A549 (cell line): ENCODE measurements around the gene RPS6KA4. TPM values are rescaled to one million over a fixed set of nuclear protein-coding genes. Genes with fewer than 3 reads are reported as not detected.

Experiments used
- ATAC-seq, 2 experiments: fragments of 200-7000 bp in 1 of 2; fragments of >200 bp in 1 of 2; cut with Nextera tagmentation in 1 of 2; cut with Tn5 transposase in 1 of 2; 3 replicates each; pipeline versions ENCODE4 v1.8.0 to v1.9.1; 2018 to 2020; ENCODE audit warnings: mild to moderate bottlenecking in 1 of 2, moderate library complexity in 1 of 2
- CTCF ChIA-PET: fragments of 300-600 bp; sonication (Branson Sonifier 250); formaldehyde crosslinking; extraction: SDS; loops from one replicate; lab custom pipeline; 2021; ENCODE audit warnings: antibody characterized with exemption, inconsistent platforms; lab: Yijun Ruan, JAX
- POLR2A ChIA-PET: fragments of 350-600 bp; formaldehyde crosslinking; extraction: SDS; loops from one replicate; lab custom pipeline; 2021; ENCODE audit warnings: antibody characterized with exemption, inconsistent platforms; lab: Yijun Ruan, JAX
- DNase-seq, 2 experiments: peaks; one replicate each; pipeline versions ENCODE4 v3.0.0 to v3.0.0-alpha.2; 2011 to 2016; ENCODE audit warnings: low read depth in 1 of 2, low spot score in 1 of 2
- FAIRE-seq: peaks from 2 replicates; lab custom pipeline; 2011; peaks lifted over from hg19 to GRCh38; lab: Jason Lieb, UNC
- H3K27ac ChIP-seq, 2 experiments: fragments of >200 bp; sonication (Bioruptor Twin); formaldehyde crosslinking; 3 replicates each; pipeline ENCODE4 v1.5.1; 2016 to 2017
- H3K4me1 ChIP-seq: fragments of >200 bp; sonication (Bioruptor Twin); formaldehyde crosslinking; 3 replicates; pipeline ENCODE4 v1.6.1; 2016
- H3K4me2 ChIP-seq: fragments of >200 bp; sonication (Bioruptor Twin); formaldehyde crosslinking; 3 replicates; pipeline ENCODE4 v1.6.1; 2016
- H3K4me3 ChIP-seq: fragments of >200 bp; sonication (Bioruptor Twin); formaldehyde crosslinking; 3 replicates; pipeline ENCODE4 v1.5.1; 2016
- H3K9me3 ChIP-seq: fragments of >200 bp; sonication (Bioruptor Twin); formaldehyde crosslinking; 3 replicates; pipeline ENCODE4 v1.6.1; 2016
- CBX2 ChIP-seq: fragments of 200-600 bp; sonication (generic); IDR thresholded peaks from 2 replicates; pipeline ENCODE4 v1.6.1; 2016; ENCODE audit warnings: low read depth, mild to moderate bottlenecking, borderline replicate concordance
- CBX8 ChIP-seq: fragments of 200-600 bp; sonication (generic); IDR thresholded peaks from 2 replicates; pipeline ENCODE4 v1.6.1; 2016
- CEBPB ChIP-seq, 2 experiments: fragments of >200 bp in 1 of 2; sonication (Bioruptor Twin) in 1 of 2; formaldehyde crosslinking in 1 of 2; IDR thresholded peaks; 2 replicates each; pipeline ENCODE4 v1.6.1; 2012 to 2016
- CHD2 ChIP-seq: fragments of 150-350 bp; IDR thresholded peaks from 2 replicates; pipeline ENCODE4 v1.6.1; 2014; ENCODE audit warnings: low read length; ENCODE audit not compliant: partially characterized antibody
- CHD4 ChIP-seq: fragments of 200-600 bp; sonication (generic); IDR thresholded peaks from 2 replicates; pipeline ENCODE4 v1.6.1; 2016; ENCODE audit warnings: antibody characterized with exemption, mild to moderate bottlenecking, borderline replicate concordance
- EHMT2 ChIP-seq: fragments of 200-600 bp; sonication (generic); IDR thresholded peaks from 2 replicates; pipeline ENCODE4 v1.6.1; 2016; ENCODE audit warnings: antibody characterized with exemption, low read depth, mild to moderate bottlenecking, moderate library complexity
- FOXS1 ChIP-seq: fragments of 250-450 bp; sonication (Bioruptor Pico); IDR thresholded peaks from 2 replicates; pipeline ENCODE4 v1.5.0; 2020; ENCODE audit warnings: mild to moderate bottlenecking, moderate library complexity
- GATA3 ChIP-seq: IDR thresholded peaks from 2 replicates; pipeline ENCODE4 v1.6.1; 2012; ENCODE audit warnings: borderline replicate concordance
- HDAC2 ChIP-seq: fragments of 200-600 bp; sonication (generic); IDR thresholded peaks from 2 replicates; pipeline ENCODE4 v1.6.1; 2016
- HOXA7 ChIP-seq: fragments of 250-450 bp; sonication (Bioruptor Pico); IDR thresholded peaks from 2 replicates; pipeline ENCODE4 v1.5.0; 2020; ENCODE audit warnings: mild to moderate bottlenecking, moderate library complexity
- KDM1A ChIP-seq: fragments of 200-600 bp; sonication (generic); IDR thresholded peaks from 2 replicates; pipeline ENCODE4 v1.6.1; 2016; ENCODE audit warnings: low read depth, mild to moderate bottlenecking
- MYC ChIP-seq: IDR thresholded peaks from 2 replicates; pipeline ENCODE4 v1.6.1; 2012; ENCODE audit warnings: mild to moderate bottlenecking, inconsistent platforms, low read length, improper control_type of control experiment, borderline replicate concordance
- NPAS2 ChIP-seq: fragments of 250-450 bp; sonication (Bioruptor Pico); IDR thresholded peaks from 2 replicates; pipeline ENCODE4 v1.8.0; 2022; ENCODE audit warnings: mild to moderate bottlenecking, moderate library complexity, borderline replicate concordance
- NR3C1 ChIP-seq: fragments of >200 bp; sonication (Bioruptor Twin); formaldehyde crosslinking; IDR thresholded peaks from 3 replicates; pipeline ENCODE4 v1.6.1; 2017
- PHF8 ChIP-seq: fragments of 200-600 bp; sonication (generic); IDR thresholded peaks from 2 replicates; pipeline ENCODE4 v1.6.1; 2016; ENCODE audit warnings: low read depth, mild to moderate bottlenecking, antibody characterized with exemption, moderate library complexity, borderline replicate concordance
- POLR2A ChIP-seq: IDR thresholded peaks from 2 replicates; pipeline ENCODE4 v1.6.1; 2012; ENCODE audit warnings: mild to moderate bottlenecking, low read length
- RAD21 ChIP-seq, 2 experiments: fragments of >200 bp in 1 of 2; sonication (Bioruptor Twin) in 1 of 2; formaldehyde crosslinking in 1 of 2; IDR thresholded peaks in 1 of 2; conservative IDR thresholded peaks in 1 of 2; 2 replicates in 1 of 2; 3 replicates in 1 of 2; pipeline ENCODE4 v1.6.1; 2012 to 2018; ENCODE audit warnings: inconsistent platforms in 1 of 2
- RCOR1 ChIP-seq: fragments of 150-350 bp; IDR thresholded peaks from 2 replicates; pipeline ENCODE4 v1.6.1; 2014; ENCODE audit warnings: antibody characterized with exemption, low read length, low read depth
- SMC3 ChIP-seq: fragments of >200 bp; sonication (Bioruptor Twin); formaldehyde crosslinking; IDR thresholded peaks from 3 replicates; pipeline ENCODE4 v1.6.1; 2018; ENCODE audit warnings: inconsistent platforms
- ZC3H11A ChIP-seq: fragments of 450-650 bp; IDR thresholded peaks from 2 replicates; pipeline ENCODE4 v1.6.1; 2014; ENCODE audit warnings: antibody characterized with exemption, mild to moderate bottlenecking
- ZFP36 ChIP-seq: fragments of 450-650 bp; IDR thresholded peaks from 2 replicates; pipeline ENCODE4 v1.6.1; 2014; ENCODE audit warnings: borderline replicate concordance; ENCODE audit not compliant: partially characterized antibody
- ZNF302 ChIP-seq: fragments of 250-450 bp; sonication (Bioruptor Pico); IDR thresholded peaks from 2 replicates; pipeline ENCODE4 v1.9.0; 2021; ENCODE audit warnings: inconsistent platforms, mild to moderate bottlenecking, moderate library complexity
- WGBS: methylation state at CpG from one replicate; pipeline ENCODE4 v1.1.6; 2017; ENCODE audit errors: missing lambda C conversion rate; 5-methylcytosine and 5-hydroxymethylcytosine counted together
- polyA plus RNA-seq, 4 experiments: library from polyadenylated mRNA; depleted of rRNA in 3 of 4; stranded (reverse); fragments of >200 nt; fragmentation: RNase III in 1 of 4; extraction: RNeasy Plus Mini Kit Qiagen cat#74134 plus additional on column Dnase treatment in 1 of 4; gene quantifications; 2 replicates in 3 of 4; 3 replicates in 1 of 4; pipeline ENCODE4 v1.2.3, GENCODE V29; 2011 to 2017
- TF ChIP-seq, protein P1 (sequence below): fragments of >200 bp; sonication (Bioruptor Twin); formaldehyde crosslinking; IDR thresholded peaks from 3 replicates; pipeline ENCODE4 v1.5.1; 2016
- TF ChIP-seq, protein P2 (sequence below): fragments of 200-600 bp; sonication (generic); IDR thresholded peaks from 2 replicates; pipeline ENCODE4 v1.6.1; 2016; ENCODE audit warnings: antibody characterized with exemption, mild to moderate bottlenecking, moderate library complexity
- TF ChIP-seq, protein P3 (sequence below): fragments of 450-650 bp; IDR thresholded peaks from 2 replicates; pipeline ENCODE4 v1.6.1; 2014; ENCODE audit warnings: antibody characterized with exemption
- TF ChIP-seq, protein P4 (sequence below): fragments of 250-450 bp; sonication (Bioruptor Pico); IDR thresholded peaks from 2 replicates; pipeline ENCODE4 v1.5.0; 2021; ENCODE audit warnings: mild to moderate bottlenecking, moderate library complexity, borderline replicate concordance

Gene RPS6KA4
- polyA plus RNA-seq, 2 of the 4 experiments (the other 2 are of a cell fraction), result 21.4 to 35.9 TPM

DNA sequence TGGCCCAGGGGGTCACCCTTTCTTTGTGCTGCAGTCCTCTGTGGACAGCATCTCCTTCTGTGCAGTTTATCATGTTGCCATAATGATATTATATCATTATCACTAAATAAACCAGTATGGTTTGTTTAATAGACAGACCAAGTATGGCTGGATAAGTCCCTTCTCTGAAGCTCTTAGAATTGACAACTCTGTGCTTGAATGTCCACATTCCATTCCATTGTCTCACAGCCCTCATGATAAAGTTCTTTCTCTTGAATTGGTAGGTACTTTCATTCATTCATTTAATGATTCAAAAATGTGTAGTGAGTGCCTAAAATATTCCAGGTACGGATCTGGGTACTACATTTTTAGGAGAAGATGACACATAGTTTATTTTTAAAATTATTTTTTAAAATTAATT is 7.8 kb downstream of the RPS6KA4 start:
- Histone ChIP-seq H3K27ac (no peak overlapping the region), H3K4me3 (no peak overlapping the region), H3K9me3 (no peaks in the 10 kb centered on the region), H3K4me2 (no peak overlapping the region), H3K4me1 (no peaks in the 10 kb centered on the region)
- TF ChIP-seq ZNF302 (CRISPR knock-in tag) (no peak), CBX8 (no peak), PHF8 (no peak), KDM1A (no peak), CEBPB (IDR thresholded peaks at IDR 0.05) (no peak), CHD2 (no peak), CBX2 (no peak), SMC3 (no peak), HOXA7 (no peak), RCOR1 (no peak), ZFP36 (no peak), EHMT2 (no peak), MYC (no peak)
- TF ChIP-seq, protein P1, sequence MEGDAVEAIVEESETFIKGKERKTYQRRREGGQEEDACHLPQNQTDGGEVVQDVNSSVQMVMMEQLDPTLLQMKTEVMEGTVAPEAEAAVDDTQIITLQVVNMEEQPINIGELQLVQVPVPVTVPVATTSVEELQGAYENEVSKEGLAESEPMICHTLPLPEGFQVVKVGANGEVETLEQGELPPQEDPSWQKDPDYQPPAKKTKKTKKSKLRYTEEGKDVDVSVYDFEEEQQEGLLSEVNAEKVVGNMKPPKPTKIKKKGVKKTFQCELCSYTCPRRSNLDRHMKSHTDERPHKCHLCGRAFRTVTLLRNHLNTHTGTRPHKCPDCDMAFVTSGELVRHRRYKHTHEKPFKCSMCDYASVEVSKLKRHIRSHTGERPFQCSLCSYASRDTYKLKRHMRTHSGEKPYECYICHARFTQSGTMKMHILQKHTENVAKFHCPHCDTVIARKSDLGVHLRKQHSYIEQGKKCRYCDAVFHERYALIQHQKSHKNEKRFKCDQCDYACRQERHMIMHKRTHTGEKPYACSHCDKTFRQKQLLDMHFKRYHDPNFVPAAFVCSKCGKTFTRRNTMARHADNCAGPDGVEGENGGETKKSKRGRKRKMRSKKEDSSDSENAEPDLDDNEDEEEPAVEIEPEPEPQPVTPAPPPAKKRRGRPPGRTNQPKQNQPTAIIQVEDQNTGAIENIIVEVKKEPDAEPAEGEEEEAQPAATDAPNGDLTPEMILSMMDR, result no peak
- TF ChIP-seq, protein P2, sequence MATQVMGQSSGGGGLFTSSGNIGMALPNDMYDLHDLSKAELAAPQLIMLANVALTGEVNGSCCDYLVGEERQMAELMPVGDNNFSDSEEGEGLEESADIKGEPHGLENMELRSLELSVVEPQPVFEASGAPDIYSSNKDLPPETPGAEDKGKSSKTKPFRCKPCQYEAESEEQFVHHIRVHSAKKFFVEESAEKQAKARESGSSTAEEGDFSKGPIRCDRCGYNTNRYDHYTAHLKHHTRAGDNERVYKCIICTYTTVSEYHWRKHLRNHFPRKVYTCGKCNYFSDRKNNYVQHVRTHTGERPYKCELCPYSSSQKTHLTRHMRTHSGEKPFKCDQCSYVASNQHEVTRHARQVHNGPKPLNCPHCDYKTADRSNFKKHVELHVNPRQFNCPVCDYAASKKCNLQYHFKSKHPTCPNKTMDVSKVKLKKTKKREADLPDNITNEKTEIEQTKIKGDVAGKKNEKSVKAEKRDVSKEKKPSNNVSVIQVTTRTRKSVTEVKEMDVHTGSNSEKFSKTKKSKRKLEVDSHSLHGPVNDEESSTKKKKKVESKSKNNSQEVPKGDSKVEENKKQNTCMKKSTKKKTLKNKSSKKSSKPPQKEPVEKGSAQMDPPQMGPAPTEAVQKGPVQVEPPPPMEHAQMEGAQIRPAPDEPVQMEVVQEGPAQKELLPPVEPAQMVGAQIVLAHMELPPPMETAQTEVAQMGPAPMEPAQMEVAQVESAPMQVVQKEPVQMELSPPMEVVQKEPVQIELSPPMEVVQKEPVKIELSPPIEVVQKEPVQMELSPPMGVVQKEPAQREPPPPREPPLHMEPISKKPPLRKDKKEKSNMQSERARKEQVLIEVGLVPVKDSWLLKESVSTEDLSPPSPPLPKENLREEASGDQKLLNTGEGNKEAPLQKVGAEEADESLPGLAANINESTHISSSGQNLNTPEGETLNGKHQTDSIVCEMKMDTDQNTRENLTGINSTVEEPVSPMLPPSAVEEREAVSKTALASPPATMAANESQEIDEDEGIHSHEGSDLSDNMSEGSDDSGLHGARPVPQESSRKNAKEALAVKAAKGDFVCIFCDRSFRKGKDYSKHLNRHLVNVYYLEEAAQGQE, result no peak
- 94% methylated on average over 1 of the region's 1 CpG for WGBS
- ChIA-PET CTCF (interaction anchor here (0.9 to 4.3 kb wide), 2 partner anchors 11 to 13 kb away, joined by 3 to 23 read pairs; no protein-coding TSS in a partner anchor), POLR2A (no interaction called here)
- DNase-seq (no peak), FAIRE-seq (no peak), ATAC-seq (no peak)

DNA sequence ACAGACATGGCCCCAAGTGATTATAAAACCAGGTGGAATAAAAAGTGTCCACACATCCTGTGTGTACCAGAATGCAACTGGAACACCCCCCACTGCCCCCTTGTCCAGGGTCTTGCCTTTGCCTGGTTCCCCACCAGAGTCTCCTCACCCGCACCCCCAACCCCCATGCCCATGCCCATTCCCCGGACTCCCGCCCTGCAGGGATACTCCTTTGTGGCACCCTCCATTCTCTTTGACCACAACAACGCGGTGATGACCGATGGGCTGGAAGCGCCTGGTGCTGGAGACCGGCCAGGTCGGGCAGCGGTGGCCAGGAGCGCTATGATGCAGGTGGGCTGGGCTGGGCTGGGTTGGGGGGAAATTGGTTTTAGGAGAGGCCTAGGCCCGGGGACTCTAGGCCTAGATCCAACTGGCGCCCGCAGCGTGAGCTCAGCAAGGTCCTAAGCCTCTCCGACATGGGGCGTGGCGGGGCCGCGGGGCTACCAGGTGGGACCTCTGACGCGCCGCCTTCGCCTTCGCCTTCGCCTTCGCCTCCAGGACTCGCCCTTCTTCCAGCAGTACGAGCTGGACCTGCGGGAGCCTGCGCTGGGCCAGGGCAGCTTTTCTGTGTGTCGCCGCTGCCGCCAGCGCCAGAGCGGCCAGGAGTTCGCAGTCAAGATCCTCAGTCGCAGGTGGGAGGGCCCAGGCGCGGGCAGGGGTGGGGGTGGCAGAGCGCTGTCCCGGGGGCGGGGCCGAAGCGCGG is 9.1 kb downstream of the RPS6KA4 start:
- ChIA-PET POLR2A (interaction anchor here (0.7 kb wide), 1 partner anchor 310 kb away, joined by 4 read pairs; no protein-coding TSS in a partner anchor), CTCF (interaction anchor here (4.3 kb wide), 1 partner anchor 12 kb away, joined by 23 read pairs; no protein-coding TSS in a partner anchor)
- Histone ChIP-seq H3K9me3 (no peaks in the 10 kb centered on the region), H3K4me3 (no peak overlapping the region), H3K4me2 (no peak overlapping the region), H3K27ac (no peak overlapping the region), H3K4me1 (no peaks in the 10 kb centered on the region)
- 98% methylated on average over 35 of the region's 46 CpGs for WGBS
- DNase-seq, result no peak
- FAIRE-seq, result no peak
- no peak for ATAC-seq
- TF ChIP-seq HDAC2 (no peak), FOXS1 (CRISPR knock-in tag) (no peak), GATA3 (no peak), CHD4 (no peak), CBX8 (no peak), ZC3H11A (no peak), RAD21 (conservative IDR thresholded peaks at IDR 0.05 in 1 of 2, IDR thresholded peaks at IDR 0.05 in 1 of 2) (no peak), NPAS2 (CRISPR knock-in tag) (no peak), NR3C1 (no peak), ZNF302 (CRISPR knock-in tag) (no peak), POLR2A (no peak), KDM1A (no peak)
- TF ChIP-seq, protein P3, sequence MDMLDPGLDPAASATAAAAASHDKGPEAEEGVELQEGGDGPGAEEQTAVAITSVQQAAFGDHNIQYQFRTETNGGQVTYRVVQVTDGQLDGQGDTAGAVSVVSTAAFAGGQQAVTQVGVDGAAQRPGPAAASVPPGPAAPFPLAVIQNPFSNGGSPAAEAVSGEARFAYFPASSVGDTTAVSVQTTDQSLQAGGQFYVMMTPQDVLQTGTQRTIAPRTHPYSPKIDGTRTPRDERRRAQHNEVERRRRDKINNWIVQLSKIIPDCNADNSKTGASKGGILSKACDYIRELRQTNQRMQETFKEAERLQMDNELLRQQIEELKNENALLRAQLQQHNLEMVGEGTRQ, result no peak
- TF ChIP-seq, protein P4, sequence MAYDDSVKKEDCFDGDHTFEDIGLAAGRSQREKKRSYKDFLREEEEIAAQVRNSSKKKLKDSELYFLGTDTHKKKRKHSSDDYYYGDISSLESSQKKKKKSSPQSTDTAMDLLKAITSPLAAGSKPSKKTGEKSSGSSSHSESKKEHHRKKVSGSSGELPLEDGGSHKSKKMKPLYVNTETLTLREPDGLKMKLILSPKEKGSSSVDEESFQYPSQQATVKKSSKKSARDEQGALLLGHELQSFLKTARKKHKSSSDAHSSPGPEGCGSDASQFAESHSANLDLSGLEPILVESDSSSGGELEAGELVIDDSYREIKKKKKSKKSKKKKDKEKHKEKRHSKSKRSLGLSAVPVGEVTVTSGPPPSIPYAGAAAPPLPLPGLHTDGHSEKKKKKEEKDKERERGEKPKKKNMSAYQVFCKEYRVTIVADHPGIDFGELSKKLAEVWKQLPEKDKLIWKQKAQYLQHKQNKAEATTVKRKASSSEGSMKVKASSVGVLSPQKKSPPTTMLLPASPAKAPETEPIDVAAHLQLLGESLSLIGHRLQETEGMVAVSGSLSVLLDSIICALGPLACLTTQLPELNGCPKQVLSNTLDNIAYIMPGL, result no peak
- TF ChIP-seq, protein P1, result no peak
